CD8-positive, alpha-beta memory T cell (primary cell): Measurements from ENCODE around the gene PSEN1. TPM values are rescaled to one million over a fixed set of nuclear protein-coding genes. Genes with fewer than 3 reads are reported as not detected.
A peak's percentile ranks its signal among the peaks of the same experiment; 100 is the strongest.

Experiments
- CTCF ChIA-PET: fragments of 350-600 bp; sonication (Branson Sonifier 250); formaldehyde crosslinking; loops from one replicate; lab custom pipeline; 2021; ENCODE audit warnings: antibody characterized with exemption; lab: Charles Lee
- POLR2A ChIA-PET: fragments of 350-600 bp; sonication (Branson Sonifier 250); formaldehyde crosslinking; loops from one replicate; lab custom pipeline; 2021; ENCODE audit warnings: antibody characterized with exemption; lab: Charles Lee
- DNase-seq, 5 donors: peaks; one replicate each; pipeline versions ENCODE4 v3.0.0 to v3.0.0-alpha.2; 2020 to 2022; ENCODE audit warnings: mixed read lengths in 1 of 5
- H3K27ac ChIP-seq: one replicate; pipeline ENCODE4 v1.7.0; 2013; ENCODE audit warnings: low read depth, mild to moderate bottlenecking, low read length, moderate library complexity
- H3K27me3 ChIP-seq: 2 replicates; pipeline ENCODE4 v1.7.0; 2013; ENCODE audit warnings: low read length, mild to moderate bottlenecking; ENCODE audit not compliant: insufficient read depth, poor library complexity, severe bottlenecking
- H3K36me3 ChIP-seq: 2 replicates; pipeline ENCODE4 v1.7.0; 2013; ENCODE audit warnings: mild to moderate bottlenecking, low read length, moderate library complexity; ENCODE audit not compliant: insufficient read depth
- H3K4me1 ChIP-seq: 2 replicates; pipeline ENCODE4 v1.7.0; 2013; ENCODE audit warnings: mild to moderate bottlenecking, low read length, moderate library complexity; ENCODE audit not compliant: insufficient read depth
- H3K4me3 ChIP-seq: 2 replicates; pipeline ENCODE4 v1.7.0; 2013; ENCODE audit warnings: mild to moderate bottlenecking, low read length
- H3K9me3 ChIP-seq: 2 replicates; pipeline ENCODE4 v1.7.0; 2013; ENCODE audit warnings: mild to moderate bottlenecking, low read length
- H3K27ac Mint-ChIP-seq, 8 donors: one replicate each; pipeline ENCODE4 v1.8.0; 2020 to 2021; ENCODE audit warnings: mixed read lengths in 8 of 8, mild to moderate bottlenecking in 6 of 8, inconsistent platforms in 3 of 8, moderate library complexity in 3 of 8
- H3K27me3 Mint-ChIP-seq, 2 donors: one replicate each; pipeline ENCODE4 v1.8.0; 2020 to 2021; ENCODE audit warnings: mixed read lengths in 2 of 2, mild to moderate bottlenecking in 1 of 2, moderate library complexity in 1 of 2
- H3K36me3 Mint-ChIP-seq, 3 donors: one replicate each; pipeline ENCODE4 v1.8.0; 2020 to 2021; ENCODE audit warnings: mixed read lengths in 3 of 3, inconsistent platforms in 1 of 3, mild to moderate bottlenecking in 1 of 3
- H3K4me1 Mint-ChIP-seq, 3 donors: one replicate each; pipeline ENCODE4 v1.8.0; 2020 to 2021; ENCODE audit warnings: mixed read lengths in 3 of 3, inconsistent platforms in 1 of 3, mild to moderate bottlenecking in 1 of 3
- H3K4me3 Mint-ChIP-seq, 7 donors: one replicate each; pipeline ENCODE4 v1.8.0; 2020 to 2021; ENCODE audit warnings: mixed read lengths in 7 of 7, mild to moderate bottlenecking in 6 of 7, moderate library complexity in 4 of 7, inconsistent platforms in 2 of 7
- H3K9me3 Mint-ChIP-seq, 5 donors: one replicate each; pipeline ENCODE4 v1.8.0; 2020 to 2022; ENCODE audit warnings: mixed read lengths in 5 of 5, mild to moderate bottlenecking in 3 of 5, moderate library complexity in 2 of 5, inconsistent platforms in 1 of 5
- polyA plus RNA-seq: library from polyadenylated mRNA; unstranded; fragments of 300-500 nt; fragmentation: Illumina TruSeq; gene quantifications from one replicate; pipeline ENCODE4 v1.2.3, GENCODE V29; 2021
- total RNA-seq, 2 experiments: library from RNA; stranded (reverse); gene quantifications; one replicate each; pipeline ENCODE4 v1.2.3, GENCODE V29; 2021

Gene PSEN1
- total and polyA plus RNA-seq, 3 experiments from 2014 or later: 29.2 to 34.2 (median 31.7) TPM

DNA sequence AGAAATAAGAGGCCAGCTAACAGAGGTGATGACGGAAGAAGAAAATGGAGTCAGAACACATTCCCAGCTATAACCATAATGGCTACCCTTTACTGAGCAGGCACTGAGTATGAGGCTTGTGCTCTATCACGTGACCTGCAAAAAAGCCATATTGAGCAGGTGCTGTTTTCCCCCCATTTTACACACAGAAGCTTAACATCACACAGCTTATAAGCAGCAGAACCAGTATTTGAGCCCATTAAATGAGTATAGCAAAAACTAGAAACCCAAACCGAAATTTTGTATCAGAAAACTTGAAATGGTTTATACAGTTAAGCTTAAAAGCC is 129.4 kb downstream of the PSEN1 start:
- Histone ChIP-seq H3K9me3 (no peaks in the 10 kb centered on the region), H3K27ac (no peak overlapping the region), H3K27me3 (no peaks in the 10 kb centered on the region), H3K4me3 (no peak overlapping the region), H3K36me3 (no peaks in the 10 kb centered on the region), H3K4me1 (no peaks in the 10 kb centered on the region)
- DNase-seq: no peak
- POLR2A ChIA-PET: no interaction called here
- Mint-ChIP-seq H3K4me1 (peaks cover 4 to 12% (median 6%) of the 10 kb centered on the region in 3 donors), H3K9me3 (no peaks in the 10 kb centered on the region), H3K36me3 (no peaks in the 10 kb centered on the region), H3K27me3 (peaks cover 4 to 17% of the 10 kb centered on the region in 2 donors), H3K4me3 (no peak overlapping the region), H3K27ac (no peak overlapping the region)
- CTCF ChIA-PET: interaction anchor here (1.5 kb wide), 1 partner anchor 206 kb away, joined by 3 read pairs; no protein-coding TSS in a partner anchor

- no peak overlapping the region for H3K27ac Mint-ChIP-seq
- H3K9me3 ChIP-seq: no peaks in the 10 kb centered on the region
- no peak overlapping the region for H3K4me3 Mint-ChIP-seq
- POLR2A ChIA-PET: no interaction called here
- no peak overlapping the region for H3K4me3 ChIP-seq
- no peaks in the 10 kb centered on the region for H3K36me3 Mint-ChIP-seq
- H3K27ac ChIP-seq: no peak overlapping the region
- H3K36me3 ChIP-seq: no peaks in the 10 kb centered on the region
- peaks cover 6 to 15% (median 10%) of the 10 kb centered on the region in 3 donors for H3K4me1 Mint-ChIP-seq
- CTCF ChIA-PET: interaction anchor here (1.5 kb wide), 1 partner anchor 206 kb away, joined by 3 read pairs; no protein-coding TSS in a partner anchor
- H3K27me3 ChIP-seq: no peaks in the 10 kb centered on the region
- H3K27me3 Mint-ChIP-seq: peaks cover 5 to 17% of the 10 kb centered on the region in 2 donors
- no peak for DNase-seq
- H3K9me3 Mint-ChIP-seq: no peaks in the 10 kb centered on the region
- no peaks in the 10 kb centered on the region for H3K4me1 ChIP-seq
These were observed 130.0 kb downstream of the PSEN1 start for GRCh38 chr14:73266317-73266716.

DNA sequence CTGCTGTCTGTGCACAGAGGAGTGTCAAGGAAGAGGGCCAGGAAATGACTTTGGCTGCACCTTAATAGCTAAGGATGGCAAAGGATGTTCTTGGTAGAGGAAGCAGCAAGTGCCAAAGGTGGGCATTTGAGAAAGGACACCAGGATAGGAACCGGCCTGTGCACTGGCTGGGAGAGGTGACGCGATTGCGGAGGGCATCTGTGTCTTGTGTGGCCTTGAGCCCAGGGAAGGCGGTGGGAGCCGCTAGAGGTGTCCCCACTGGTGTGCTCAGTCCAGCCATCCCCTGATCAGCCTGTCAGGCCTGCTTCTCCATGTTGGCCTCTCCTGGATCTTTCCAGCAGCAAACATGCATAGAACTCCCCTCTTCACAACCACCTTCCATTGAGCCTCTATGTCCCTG is 131.2 kb downstream of the PSEN1 start:
- H3K27ac ChIP-seq: no peak overlapping the region
- ChIA-PET CTCF (interaction anchor here (1.5 kb wide), 1 partner anchor 205 kb away, joined by 3 read pairs; no protein-coding TSS in a partner anchor), POLR2A (no interaction called here)
- Mint-ChIP-seq H3K4me1 (peaks cover 6 to 15% (median 10%) of the 10 kb centered on the region in 3 donors), H3K36me3 (no peaks in the 10 kb centered on the region), H3K27me3 (peaks cover 4 to 17% of the 10 kb centered on the region in 2 donors), H3K9me3 (no peaks in the 10 kb centered on the region), H3K4me3 (no peak overlapping the region), H3K27ac (no peak overlapping the region)
- H3K36me3 ChIP-seq: no peaks in the 10 kb centered on the region
- no peaks in the 10 kb centered on the region for H3K27me3 ChIP-seq
- no peaks in the 10 kb centered on the region for H3K9me3 ChIP-seq
- H3K4me1 ChIP-seq: no peaks in the 10 kb centered on the region
- no peak overlapping the region for H3K4me3 ChIP-seq
- no peak for DNase-seq

DNA sequence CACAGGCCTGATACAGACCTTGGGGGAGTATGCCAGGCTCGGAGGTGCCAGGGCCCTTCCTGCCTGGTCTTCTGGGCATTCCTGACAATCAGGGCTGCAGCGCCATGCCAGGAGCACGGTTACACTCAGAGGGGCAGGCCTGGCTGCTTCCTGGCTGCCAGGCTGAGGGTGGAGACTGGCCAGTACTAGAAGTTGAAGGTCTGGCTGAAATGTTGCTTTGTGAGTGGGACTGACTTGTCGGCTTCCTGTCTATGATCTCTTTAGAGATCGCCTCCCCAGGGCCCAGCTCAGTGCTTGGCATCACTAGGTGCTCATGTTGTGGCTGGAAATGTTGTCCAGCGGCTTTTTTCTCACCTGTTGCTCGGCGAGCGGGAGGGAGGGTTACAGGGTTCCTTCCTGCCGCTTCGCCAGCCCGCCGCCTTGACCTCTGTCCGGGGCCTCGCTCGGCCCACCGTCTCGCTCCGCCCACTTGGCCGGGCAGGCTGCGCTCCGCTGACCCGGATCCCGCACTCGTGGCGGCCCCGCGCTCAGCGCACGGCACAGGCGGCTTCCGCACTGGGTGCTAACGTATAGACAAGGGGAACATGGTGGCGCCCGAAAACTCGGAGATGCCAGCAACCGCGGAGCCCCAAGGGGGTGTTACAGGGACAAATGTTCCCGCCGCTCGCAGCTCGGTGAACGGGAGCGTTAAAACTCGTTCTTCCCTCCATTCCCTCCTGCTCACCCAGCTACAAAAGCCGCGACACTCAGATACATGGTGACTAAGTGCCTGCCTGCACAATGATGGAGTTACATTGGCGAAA is 133.6 kb downstream of the PSEN1 start:
- no peaks in the 10 kb centered on the region for H3K9me3 Mint-ChIP-seq
- ChIA-PET POLR2A (no interaction called here), CTCF (no interaction called here)
- Histone ChIP-seq H3K27me3 (no peaks in the 10 kb centered on the region), H3K4me3 (no peak overlapping the region), H3K27ac (no peak overlapping the region), H3K36me3 (no peaks in the 10 kb centered on the region), H3K4me1 (no peaks in the 10 kb centered on the region), H3K9me3 (no peaks in the 10 kb centered on the region)
- no peak for DNase-seq
- peak overlapping the region in 6 of 7 donors; percentile 5 to 72 (median 47) for H3K4me3 Mint-ChIP-seq
- H3K4me1 Mint-ChIP-seq: peaks cover 6 to 15% (median 10%) of the 10 kb centered on the region in 3 donors
- peaks cover 0 to 14% (median 10%) of the 10 kb centered on the region in 3 donors for H3K36me3 Mint-ChIP-seq
- H3K27ac Mint-ChIP-seq: peak overlapping the region in 5 of 8 donors; percentile 7 to 87 (median 72)
- H3K27me3 Mint-ChIP-seq: peaks cover 1 to 7% of the 10 kb centered on the region in 2 donors

GRCh38 chr14:73272393-73272792 is 136.1 kb downstream of the PSEN1 start:
- no peak overlapping the region for H3K27ac ChIP-seq
- H3K4me3 ChIP-seq: no peak overlapping the region
- H3K9me3 Mint-ChIP-seq: no peaks in the 10 kb centered on the region
- H3K9me3 ChIP-seq: no peaks in the 10 kb centered on the region
- no peak overlapping the region for H3K4me3 Mint-ChIP-seq
- peaks cover 1 to 3% of the 10 kb centered on the region in 2 donors for H3K27me3 Mint-ChIP-seq
- H3K27me3 ChIP-seq: no peaks in the 10 kb centered on the region
- CTCF ChIA-PET: interaction anchor here (0.8 kb wide), 1 partner anchor 24 kb away, joined by 4 read pairs; no protein-coding TSS in a partner anchor
- H3K4me1 Mint-ChIP-seq: peaks cover 6 to 15% (median 10%) of the 10 kb centered on the region in 3 donors
- no peak for DNase-seq
- H3K4me1 ChIP-seq: no peaks in the 10 kb centered on the region
- no peaks in the 10 kb centered on the region for H3K36me3 ChIP-seq
- H3K36me3 Mint-ChIP-seq: peaks cover 0 to 35% (median 19%) of the 10 kb centered on the region in 3 donors
- peak overlapping the region in 1 of 8 donors; percentile 78 for H3K27ac Mint-ChIP-seq
- POLR2A ChIA-PET: no interaction called here

Other genes starting within 250 kb of the PSEN1 start
- under 1 TPM; 0.50 to 0.62 TPM for gene DPF3, start 242.4 kb upstream of the PSEN1 start, total RNA-seq
- gene DPF3, start 242.4 kb upstream of the PSEN1 start, polyA plus RNA-seq: 1.3 TPM
- gene DCAF4, start 210.0 kb upstream of the PSEN1 start, total RNA-seq: 10 to 100 TPM; 22.5 to 26.8 TPM
- 7.3 TPM for gene DCAF4, start 210.0 kb upstream of the PSEN1 start, polyA plus RNA-seq
- gene ZFYVE1, start 109.4 kb upstream of the PSEN1 start, total RNA-seq: 10 to 100 TPM; 11.7 to 11.8 TPM
- 7.8 TPM for gene ZFYVE1, start 109.4 kb upstream of the PSEN1 start, polyA plus RNA-seq
- 10 to 100 TPM; 96.5 to 99.2 TPM for gene RBM25, start 78.0 kb upstream of the PSEN1 start, total RNA-seq
- 67.0 TPM for gene RBM25, start 78.0 kb upstream of the PSEN1 start, polyA plus RNA-seq
- under 1 TPM; 0.18 to 0.31 TPM for gene PAPLN, start 101.0 kb downstream of the PSEN1 start, total RNA-seq
- 0.23 TPM for gene PAPLN, start 101.0 kb downstream of the PSEN1 start, polyA plus RNA-seq